Duodenal mucosa (tissue), 2 donors: ENCODE data around the gene YPEL4.

Source experiments
- H3K27ac ChIP-seq: one replicate; pipeline ENCODE4 v1.7.0; 2013; ENCODE audit warnings: low read depth, low read length
- H3K27me3 ChIP-seq, 2 donors: one replicate each; pipeline ENCODE4 v1.7.0; 2013; ENCODE audit warnings: low read length in 2 of 2, control low read depth in 1 of 2; ENCODE audit not compliant: insufficient read depth in 2 of 2, control insufficient read depth in 1 of 2
- H3K36me3 ChIP-seq, 2 donors: one replicate each; pipeline ENCODE4 v1.7.0; 2013; ENCODE audit warnings: low read length in 2 of 2, control low read depth in 1 of 2; ENCODE audit not compliant: insufficient read depth in 2 of 2, control insufficient read depth in 1 of 2
- H3K4me1 ChIP-seq, 2 donors: one replicate each; pipeline ENCODE4 v1.7.0; 2013; ENCODE audit warnings: low read length in 2 of 2, control low read depth in 1 of 2; ENCODE audit not compliant: insufficient read depth in 2 of 2, control insufficient read depth in 1 of 2
- H3K4me3 ChIP-seq, 2 donors: one replicate each; pipeline ENCODE4 v1.7.0; 2013; ENCODE audit warnings: low read length in 2 of 2, low read depth in 1 of 2
- H3K9ac ChIP-seq, 2 donors: one replicate each; pipeline ENCODE4 v1.7.0; 2013; ENCODE audit warnings: low read length in 2 of 2, low read depth in 1 of 2
- H3K9me3 ChIP-seq, 2 donors: one replicate each; pipeline ENCODE4 v1.7.0; 2013; ENCODE audit warnings: low read length in 2 of 2, control low read depth in 1 of 2; ENCODE audit not compliant: control insufficient read depth in 1 of 2

The YPEL4 gene

DNA sequence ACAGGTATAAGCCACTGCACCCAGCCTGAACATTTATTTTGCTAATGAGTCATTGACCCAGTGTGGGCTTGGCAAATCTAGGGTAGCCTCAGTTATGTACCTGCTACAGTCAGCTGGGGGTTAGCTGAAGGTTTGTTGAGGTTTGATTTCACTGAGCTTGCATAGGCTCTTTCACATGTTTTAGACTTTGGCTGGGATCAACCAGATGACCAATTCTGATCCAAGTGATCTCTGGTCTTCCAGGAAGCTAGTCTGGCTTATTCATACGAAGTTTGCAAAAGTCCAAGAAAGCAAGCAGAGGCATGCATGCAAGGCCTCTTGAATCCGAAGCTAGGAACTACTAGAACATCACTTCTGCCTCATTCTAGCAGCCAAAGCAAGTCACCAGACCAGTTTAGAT, 31.3 kb downstream of the YPEL4 start:
- no peak overlapping the region for H3K4me3 ChIP-seq
- no peak overlapping the region for H3K9ac ChIP-seq
- no peaks in the 10 kb centered on the region for H3K27me3 ChIP-seq
- no peaks in the 10 kb centered on the region for H3K4me1 ChIP-seq
- peaks cover 6 to 12% of the 10 kb centered on the region in 2 donors for H3K9me3 ChIP-seq
- H3K36me3 ChIP-seq: no peaks in the 10 kb centered on the region
- no peak overlapping the region for H3K27ac ChIP-seq

DNA sequence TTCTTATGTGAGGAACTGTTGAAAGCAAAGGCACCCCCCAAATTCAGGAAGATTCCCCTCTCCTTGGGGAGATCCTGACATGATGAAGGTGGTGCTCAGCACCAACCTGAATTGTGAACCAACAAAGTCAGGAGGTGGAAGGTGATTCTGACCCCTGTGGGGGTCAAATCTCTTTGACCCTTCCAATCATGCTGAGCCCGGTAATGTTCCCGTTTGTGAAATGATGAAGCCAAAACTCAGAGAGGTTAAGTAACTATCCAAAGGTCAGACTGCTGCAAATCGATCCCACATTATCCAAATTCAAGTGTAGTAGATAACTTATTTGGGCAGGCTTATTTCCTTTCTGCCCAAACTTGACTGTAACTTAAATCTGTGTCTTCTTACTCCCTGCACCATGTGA, 33.1 kb downstream of the YPEL4 start:
- no peak overlapping the region for H3K4me3 ChIP-seq
- no peaks in the 10 kb centered on the region for H3K27me3 ChIP-seq
- H3K27ac ChIP-seq: no peak overlapping the region
- no peaks in the 10 kb centered on the region for H3K4me1 ChIP-seq
- H3K9ac ChIP-seq: no peak overlapping the region
- peaks cover 6 to 12% of the 10 kb centered on the region in 2 donors for H3K9me3 ChIP-seq
- H3K36me3 ChIP-seq: no peaks in the 10 kb centered on the region

DNA sequence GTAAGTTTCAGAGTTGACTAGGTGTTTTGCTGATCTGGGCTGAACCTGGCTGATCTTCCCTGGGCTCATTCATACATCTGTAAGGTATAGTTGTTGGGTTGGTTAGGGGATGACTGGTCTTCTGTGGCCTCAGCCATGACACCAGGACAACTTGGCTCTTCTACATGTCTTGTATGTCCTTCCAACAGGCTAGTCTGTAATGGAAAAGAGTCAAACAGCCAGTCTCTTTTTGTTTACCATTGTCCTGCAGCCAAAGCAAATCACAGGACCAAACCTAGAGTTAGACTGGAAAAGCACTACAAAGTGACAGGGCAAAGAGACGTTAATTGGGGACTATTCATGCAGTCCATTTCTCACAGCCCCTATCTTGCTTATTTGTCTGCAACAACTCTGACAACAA, 34.4 kb downstream of the YPEL4 start:
- Histone ChIP-seq H3K36me3 (no peaks in the 10 kb centered on the region), H3K9ac (no peak overlapping the region), H3K27ac (no peak overlapping the region), H3K4me1 (no peaks in the 10 kb centered on the region), H3K9me3 (peaks cover 6 to 9% of the 10 kb centered on the region in 2 donors), H3K27me3 (no peaks in the 10 kb centered on the region), H3K4me3 (no peak overlapping the region)

DNA sequence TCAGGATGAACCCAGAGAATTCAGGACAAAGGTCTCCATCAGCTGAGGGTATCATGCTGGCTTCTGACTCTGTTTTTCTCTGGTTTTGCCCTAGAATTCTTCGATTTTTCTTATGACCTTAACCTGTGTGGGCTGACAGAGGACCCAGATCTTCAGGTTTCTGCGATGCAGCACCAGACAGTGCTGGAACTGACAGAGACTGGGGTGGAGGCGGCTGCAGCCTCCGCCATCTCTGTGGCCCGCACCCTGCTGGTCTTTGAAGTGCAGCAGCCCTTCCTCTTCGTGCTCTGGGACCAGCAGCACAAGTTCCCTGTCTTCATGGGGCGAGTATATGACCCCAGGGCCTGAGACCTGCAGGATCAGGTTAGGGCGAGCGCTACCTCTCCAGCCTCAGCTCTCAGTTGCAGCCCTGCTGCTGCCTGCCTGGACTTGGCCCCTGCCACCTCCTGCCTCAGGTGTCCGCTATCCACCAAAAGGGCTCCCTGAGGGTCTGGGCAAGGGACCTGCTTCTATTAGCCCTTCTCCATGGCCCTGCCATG, 35.4 kb downstream of the YPEL4 start:
- H3K4me3 ChIP-seq: no peak overlapping the region
- H3K4me1 ChIP-seq: no peaks in the 10 kb centered on the region
- H3K9ac ChIP-seq: no peak overlapping the region
- peaks cover 2 to 3% of the 10 kb centered on the region in 2 donors for H3K9me3 ChIP-seq
- no peaks in the 10 kb centered on the region for H3K36me3 ChIP-seq
- no peaks in the 10 kb centered on the region for H3K27me3 ChIP-seq
- no peak overlapping the region for H3K27ac ChIP-seq

DNA sequence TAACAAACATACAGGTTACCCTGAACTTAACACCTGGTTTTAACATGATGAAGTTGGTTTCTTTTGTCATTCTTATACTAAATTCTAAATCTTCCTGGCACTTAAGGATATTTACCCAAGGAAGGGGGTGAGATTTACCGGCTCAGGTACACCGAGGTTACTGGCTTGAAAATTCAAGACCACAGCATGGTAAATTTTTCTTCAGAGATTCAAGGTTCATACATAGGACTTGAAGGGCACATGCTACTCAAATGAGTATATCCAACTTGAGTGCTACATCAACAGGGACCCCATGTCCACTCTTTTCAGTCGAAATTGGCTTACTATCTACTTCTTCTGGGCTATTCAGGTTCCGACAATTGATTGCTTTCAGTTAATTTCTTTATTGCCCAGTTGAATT, 39.5 kb downstream of the YPEL4 start:
- Histone ChIP-seq H3K4me1 (no peaks in the 10 kb centered on the region), H3K36me3 (peaks cover 0 to 4% of the 10 kb centered on the region in 2 donors), H3K27me3 (no peaks in the 10 kb centered on the region), H3K4me3 (no peak overlapping the region), H3K27ac (no peak overlapping the region), H3K9ac (no peak overlapping the region), H3K9me3 (no peaks in the 10 kb centered on the region)

DNA sequence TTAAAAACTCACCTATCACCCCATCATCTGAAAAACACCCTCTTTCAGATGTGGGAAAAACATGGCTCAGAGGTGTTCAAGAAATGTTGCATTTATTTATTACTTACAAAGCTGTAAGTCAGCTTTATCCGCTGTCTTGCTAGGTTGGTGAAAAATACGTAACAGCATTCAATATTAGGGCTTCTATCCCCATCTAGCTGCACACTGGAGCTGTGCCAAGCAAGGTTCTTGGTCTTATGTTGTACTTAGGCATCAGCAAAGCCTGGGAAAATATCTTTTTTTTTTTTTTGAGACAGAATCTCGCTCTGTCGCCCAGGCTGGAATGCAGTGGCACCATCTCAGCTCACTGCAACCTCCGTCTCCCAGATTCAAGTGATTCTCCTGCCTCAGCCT, 44.7 kb downstream of the YPEL4 start:
- H3K4me1 ChIP-seq: no peaks in the 10 kb centered on the region
- H3K9me3 ChIP-seq: no peaks in the 10 kb centered on the region
- no peaks in the 10 kb centered on the region for H3K27me3 ChIP-seq
- no peak overlapping the region for H3K4me3 ChIP-seq
- H3K9ac ChIP-seq: no peak overlapping the region
- H3K27ac ChIP-seq: no peak overlapping the region
- H3K36me3 ChIP-seq: peaks cover 0 to 4% of the 10 kb centered on the region in 2 donors

DNA sequence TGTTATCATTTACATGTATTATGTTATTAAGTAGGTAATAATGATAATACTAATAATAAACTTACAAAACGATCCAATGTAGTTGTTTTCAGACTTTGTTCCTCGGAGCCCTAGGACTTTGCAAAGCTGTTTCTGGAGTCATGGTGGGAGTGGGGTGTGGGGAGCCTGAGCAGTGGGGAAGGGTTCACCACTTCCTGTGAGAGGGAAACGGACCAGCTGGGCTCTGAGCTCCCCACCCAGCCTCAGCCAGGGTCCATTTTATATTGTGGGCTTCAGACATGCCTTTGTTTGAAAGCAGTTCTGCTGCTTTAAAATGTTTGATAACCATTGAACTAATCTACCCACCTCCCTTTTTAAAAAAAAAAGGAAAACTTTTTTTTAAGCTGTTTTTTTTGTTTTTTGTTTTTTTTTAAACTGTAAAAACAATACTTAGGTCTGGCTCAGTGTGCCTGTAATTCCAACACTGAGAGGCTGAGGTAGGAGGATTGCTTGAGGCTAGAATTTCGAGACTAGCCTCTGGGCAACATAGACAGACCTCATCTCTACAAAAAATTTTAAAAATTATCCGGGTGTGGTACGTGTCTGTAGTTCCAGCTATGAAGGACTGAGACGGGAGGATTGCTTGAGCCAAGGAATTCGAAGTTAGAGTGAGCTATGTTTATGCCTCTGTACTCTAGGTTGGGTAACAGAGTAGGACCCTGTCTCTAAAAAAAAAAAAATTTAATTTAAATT, 45.2 kb downstream of the YPEL4 start:
- Histone ChIP-seq H3K9me3 (no peaks in the 10 kb centered on the region), H3K4me3 (no peak overlapping the region), H3K27me3 (no peaks in the 10 kb centered on the region), H3K36me3 (peaks cover 0 to 4% of the 10 kb centered on the region in 2 donors), H3K9ac (no peak overlapping the region), H3K27ac (no peak overlapping the region), H3K4me1 (no peaks in the 10 kb centered on the region)

DNA sequence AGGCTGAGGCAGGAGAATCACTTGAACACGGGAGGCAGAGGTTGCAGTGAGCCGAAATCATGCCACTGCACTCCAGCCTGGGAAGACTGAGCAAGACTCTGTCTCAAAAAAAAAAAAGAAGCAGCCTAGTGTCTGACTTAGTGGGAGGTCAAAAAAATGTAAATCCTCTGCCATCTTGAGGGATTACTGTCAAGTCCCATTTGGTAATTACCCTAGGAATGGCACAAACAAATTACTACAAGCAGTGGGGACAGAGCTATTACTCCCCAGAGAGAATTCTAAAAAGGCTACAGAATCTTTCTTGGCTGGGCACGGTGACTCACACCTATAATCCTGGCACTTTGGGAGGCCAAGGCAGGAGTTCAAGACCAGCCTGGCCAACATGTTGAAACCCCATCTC, 48.4 kb downstream of the YPEL4 start:
- Histone ChIP-seq H3K9me3 (no peaks in the 10 kb centered on the region), H3K27ac (no peak overlapping the region), H3K4me3 (no peak overlapping the region), H3K27me3 (peaks cover 0 to 6% of the 10 kb centered on the region in 2 donors), H3K36me3 (peaks cover 0 to 4% of the 10 kb centered on the region in 2 donors), H3K4me1 (peaks cover 0 to 5% of the 10 kb centered on the region in 2 donors), H3K9ac (no peak overlapping the region)

DNA sequence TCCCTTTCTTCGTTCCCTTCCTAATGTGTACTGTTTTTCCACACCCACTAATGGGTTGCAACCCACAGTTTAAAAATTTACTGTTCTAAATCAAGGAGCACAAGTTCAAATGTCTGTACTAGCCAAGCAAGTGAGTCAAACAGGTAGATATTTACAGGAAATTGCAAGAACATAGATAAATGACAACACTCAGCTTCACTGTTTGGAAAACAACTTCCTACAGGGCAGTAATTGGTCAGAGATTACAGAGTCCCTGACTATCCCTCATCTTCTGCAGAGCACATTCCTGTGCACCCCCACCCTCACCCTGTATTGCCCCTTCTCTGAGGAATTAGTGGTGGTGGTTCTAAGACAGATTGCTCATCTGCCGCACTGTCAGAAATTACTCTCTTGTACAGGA, 50.3 kb downstream of the YPEL4 start:
- Histone ChIP-seq H3K27me3 (peaks cover 0 to 6% of the 10 kb centered on the region in 2 donors), H3K27ac (no peak overlapping the region), H3K4me3 (no peak overlapping the region), H3K36me3 (no peaks in the 10 kb centered on the region), H3K9ac (no peak overlapping the region), H3K9me3 (no peaks in the 10 kb centered on the region), H3K4me1 (peaks cover 0 to 5% of the 10 kb centered on the region in 2 donors)

DNA sequence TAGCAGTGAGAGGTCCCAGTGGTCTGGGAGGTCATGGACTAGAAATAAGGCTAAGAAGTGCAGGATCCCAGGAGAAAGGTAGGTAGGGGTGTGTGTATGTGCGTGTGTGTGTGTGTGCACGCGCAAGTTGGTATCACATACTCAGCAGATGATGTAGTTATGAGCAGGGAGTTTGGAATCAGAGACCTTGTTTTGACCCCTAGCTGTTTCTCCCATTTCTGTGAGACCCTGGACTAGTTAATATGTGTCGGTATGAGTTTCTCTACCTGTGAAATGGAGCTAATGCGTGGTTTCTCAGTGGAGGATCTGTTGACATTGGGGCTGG, 50.9 kb downstream of the YPEL4 start:
- H3K4me3 ChIP-seq: peak overlapping the region; percentile 34 to 38

More for the DNA sequence above, 50.9 kb downstream of the YPEL4 start:
- peak overlapping the region; percentile 30 for H3K27ac ChIP-seq
- H3K4me1 ChIP-seq: peaks cover 0 to 5% of the 10 kb centered on the region in 2 donors
- no peaks in the 10 kb centered on the region for H3K9me3 ChIP-seq
- H3K27me3 ChIP-seq: peaks cover 0 to 6% of the 10 kb centered on the region in 2 donors
- peak overlapping the region in 1 of 2 donors; percentile 35 for H3K9ac ChIP-seq
- H3K36me3 ChIP-seq: no peaks in the 10 kb centered on the region
